OCI-LY7 (cell line): ENCODE results near the gene RNF213. TPM values are rescaled to one million over a fixed set of nuclear protein-coding genes. Genes with fewer than 3 reads are reported as not detected.

Experiments
- BruUV-seq: library from RNA; stranded (reverse); fragments of 400-500 nt; replicated peaks from 2 replicates; lab custom pipeline; 2021; lab: Mats Ljungman, UMichigan
- CTCF ChIA-PET: fragments of 300-600 bp; sonication (Branson Sonifier 250); formaldehyde crosslinking; loops from one replicate; lab custom pipeline; 2022; ENCODE audit warnings: antibody characterized with exemption; ENCODE audit not compliant: unreplicated experiment; lab: Charles Lee
- POLR2A ChIA-PET: fragments of 300-600 bp; sonication (Branson Sonifier 250); formaldehyde crosslinking; loops from one replicate; lab custom pipeline; 2022; ENCODE audit warnings: antibody characterized with exemption; lab: Charles Lee
- DNase-seq: peaks from one replicate; pipeline ENCODE4 v3.0.0-alpha.2; 2015; ENCODE audit warnings: low spot score
- H2AFZ ChIP-seq: fragments of 200-600 bp; sonication (generic), shearing (Covaris generic); 2 replicates; pipeline ENCODE4 v1.6.1; 2014; ENCODE audit warnings: mild to moderate bottlenecking, antibody characterized with exemption, low read length, moderate library complexity
- H3K27ac ChIP-seq: fragments of 200-600 bp; sonication (generic); 2 replicates; pipeline ENCODE4 v1.5.1; 2014; ENCODE audit warnings: mixed run types, low read depth, mild to moderate bottlenecking, moderate library complexity, low read length, inconsistent platforms; ENCODE audit not compliant: poor library complexity, severe bottlenecking
- H3K36me3 ChIP-seq: fragments of 200-600 bp; sonication (generic); 2 replicates; pipeline ENCODE4 v1.6.1; 2014; ENCODE audit warnings: mild to moderate bottlenecking, antibody characterized with exemption, low read length, moderate library complexity, mixed read lengths; ENCODE audit not compliant: insufficient read depth
- H3K4me1 ChIP-seq: fragments of 200-600 bp; sonication (generic); 2 replicates; pipeline ENCODE4 v1.5.1; 2014; ENCODE audit warnings: mild to moderate bottlenecking, low read length; ENCODE audit not compliant: insufficient read depth, poor library complexity, severe bottlenecking
- H3K4me2 ChIP-seq: fragments of 200-600 bp; sonication (generic); 2 replicates; pipeline ENCODE4 v1.6.1; 2014; ENCODE audit warnings: mild to moderate bottlenecking, low read length
- H3K4me3 ChIP-seq: fragments of 200-600 bp; sonication (generic); 2 replicates; pipeline ENCODE4 v1.5.1; 2014; ENCODE audit warnings: mild to moderate bottlenecking, low read depth, low read length; ENCODE audit not compliant: poor library complexity, severe bottlenecking
- H3K79me2 ChIP-seq: fragments of 200-600 bp; sonication (generic); 2 replicates; pipeline ENCODE4 v1.6.1; 2016; ENCODE audit warnings: low read depth, mild to moderate bottlenecking, low read length, moderate library complexity, mixed read lengths; ENCODE audit not compliant: insufficient read depth
- H3K9me2 ChIP-seq: fragments of 200-600 bp; sonication (generic); 2 replicates; pipeline ENCODE4 v1.6.1; 2016; ENCODE audit warnings: mild to moderate bottlenecking, low read length, mixed read lengths; ENCODE audit not compliant: insufficient read depth
- H3K9me3 ChIP-seq: fragments of 200-600 bp; sonication (generic); 2 replicates; pipeline ENCODE4 v1.6.1; 2014; ENCODE audit warnings: mild to moderate bottlenecking, mixed run types, low read length, mixed read lengths
- H4K20me1 ChIP-seq: fragments of 200-600 bp; sonication (generic); 2 replicates; pipeline ENCODE4 v1.6.1; 2014; ENCODE audit warnings: mild to moderate bottlenecking, antibody characterized with exemption, low read length, moderate library complexity, mixed read lengths; ENCODE audit not compliant: insufficient read depth
- CTCF ChIP-seq: fragments of 200-600 bp; sonication (generic); conservative IDR thresholded peaks from 2 replicates; pipeline ENCODE4 v1.5.1; 2014; ENCODE audit warnings: mild to moderate bottlenecking, antibody characterized with exemption, low read length, moderate library complexity, mixed read lengths
- EZH2phosphoT487 ChIP-seq: fragments of 200-600 bp; sonication (generic); IDR thresholded peaks from 2 replicates; pipeline ENCODE4 v1.6.1; 2018; ENCODE audit warnings: low read depth, borderline replicate concordance, mild to moderate bottlenecking, mixed run types, antibody characterized with exemption, low read length, moderate library complexity, mixed read lengths
- intact Hi-C: fragments of 100-400 bp; cut with micrococcal nuclease; formaldehyde crosslinking; loops from one replicate; pipeline ENCODE4 v1.10.0; 2022; ENCODE audit not compliant: unreplicated experiment
- total RNA-seq, 2 experiments: library from RNA; depleted of rRNA in 1 of 2; stranded (reverse); fragments of >200 nt in 1 of 2; shearing (Covaris generic) in 1 of 2; gene quantifications; 2 replicates each; pipeline ENCODE4 v1.2.3, GENCODE V29; 2014 to 2022

The RNF213 gene
- total RNA-seq, 2 experiments from 2014 or later, result 58.8 to 68.6 TPM

- H3K36me3 ChIP-seq, result peaks cover 7% of the 10 kb centered on the region
- TSS peak; percentile 73 for BruUV-seq
- H3K79me2 ChIP-seq, result no peaks in the 10 kb centered on the region
- ChIA-PET CTCF (no interaction called here), POLR2A (interaction anchor here (0.6 kb wide), 1 partner anchor 327 kb away, joined by 5 read pairs; no protein-coding TSS in a partner anchor)
- peak overlapping the region; percentile 61 for H3K27ac ChIP-seq
- intact Hi-C loops, result no loop called here
- no peaks in the 10 kb centered on the region for H3K9me3 ChIP-seq
- peak overlapping the region; percentile 80 for H3K4me3 ChIP-seq
- peaks cover 10% of the 10 kb centered on the region for H3K4me1 ChIP-seq
- DNase-seq, result peak; percentile 92
- H4K20me1 ChIP-seq, result no peaks in the 10 kb centered on the region
- no peaks in the 10 kb centered on the region for H3K9me2 ChIP-seq
- H2AFZ ChIP-seq, result peak overlapping the region; percentile 85
- TF ChIP-seq EZH2phosphoT487 (no peak), CTCF (no peak)
- H3K4me2 ChIP-seq, result peak overlapping the region; percentile 98
Observed at GRCh38 chr17:80219013-80219762, 41.5 kb upstream of the RNF213 start.

GRCh38 chr17:80219763-80220053, 40.9 kb upstream of the RNF213 start:
- no peaks in the 10 kb centered on the region for H3K9me3 ChIP-seq
- H4K20me1 ChIP-seq, result no peaks in the 10 kb centered on the region
- peak overlapping the region; percentile 61 for H3K27ac ChIP-seq
- no peaks in the 10 kb centered on the region for H3K79me2 ChIP-seq
- CTCF ChIA-PET, result interaction anchor here (0.6 kb wide), 1 partner anchor 121 kb away, joined by 4 read pairs; no protein-coding TSS in a partner anchor
- peaks cover 10% of the 10 kb centered on the region for H3K4me1 ChIP-seq
- no peaks in the 10 kb centered on the region for H3K9me2 ChIP-seq
- intact Hi-C loops, result no loop called here
- H3K4me2 ChIP-seq, result peak overlapping the region; percentile 98
- peaks cover 7% of the 10 kb centered on the region for H3K36me3 ChIP-seq
- no TSS peak for BruUV-seq
- POLR2A ChIA-PET, result interaction anchor here (0.6 kb wide), 1 partner anchor 327 kb away, joined by 5 read pairs; no protein-coding TSS in a partner anchor
- peak overlapping the region; percentile 80 for H3K4me3 ChIP-seq
- H2AFZ ChIP-seq, result peak overlapping the region; percentile 85
- TF ChIP-seq CTCF (no peak), EZH2phosphoT487 (no peak)
- no peak for DNase-seq
